HG03025 (cell line): ENCODE results near the gene TRPV6.

Experiments used
- ATAC-seq: cut with Tn5 transposase; IDR thresholded peaks from one replicate; pipeline ENCODE4 v1.9.1; 2021; ENCODE audit warnings: mild to moderate bottlenecking, moderate library complexity; ENCODE audit not compliant: unreplicated experiment, low FRiP score

Gene TRPV6

DNA sequence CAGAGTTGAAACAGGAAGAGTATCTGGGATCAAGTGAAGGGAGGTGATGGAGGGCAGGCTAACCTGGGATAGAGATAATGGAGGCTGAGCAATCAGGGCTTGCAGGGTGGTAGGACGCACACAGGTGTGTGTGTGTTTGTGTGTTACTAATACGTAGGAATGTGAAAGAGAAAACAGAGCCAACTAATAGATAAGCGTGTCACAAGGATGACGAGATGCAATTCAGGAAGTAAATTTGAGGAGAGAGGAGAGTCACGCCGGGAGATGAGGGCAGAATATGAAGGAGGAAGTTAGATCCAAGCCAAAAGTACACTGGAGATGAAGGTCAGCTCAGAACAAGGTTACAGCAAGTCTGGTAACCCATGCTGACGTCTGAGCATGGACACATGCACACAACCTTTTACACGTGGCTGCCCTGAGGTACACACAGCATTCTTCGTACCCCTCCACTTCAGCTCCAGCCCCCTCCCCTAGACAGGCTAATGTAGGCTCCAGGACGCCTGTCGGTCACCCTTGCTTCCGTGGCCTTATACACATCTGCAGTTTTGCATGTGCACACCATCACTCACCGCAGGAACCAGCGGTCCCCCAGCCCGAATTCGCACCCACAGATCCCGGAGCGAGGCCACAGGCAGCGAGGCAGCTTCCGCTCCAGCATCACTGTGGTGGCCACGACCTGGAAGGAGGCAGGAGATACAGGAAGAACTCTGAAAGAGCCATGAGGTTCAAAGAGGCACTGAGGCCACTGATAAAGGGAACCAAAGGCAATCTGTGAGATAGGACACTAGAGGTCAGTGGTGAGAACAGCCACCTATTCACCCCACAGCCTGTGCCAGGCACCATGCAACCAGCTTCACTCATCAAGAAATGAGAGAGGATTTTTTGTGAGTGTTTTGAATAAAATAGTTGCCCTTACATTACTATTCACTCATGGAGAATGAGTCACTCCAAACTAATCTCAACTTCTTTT lies 23.7 kb upstream of the TRPV6 start:
- no peak for ATAC-seq

DNA sequence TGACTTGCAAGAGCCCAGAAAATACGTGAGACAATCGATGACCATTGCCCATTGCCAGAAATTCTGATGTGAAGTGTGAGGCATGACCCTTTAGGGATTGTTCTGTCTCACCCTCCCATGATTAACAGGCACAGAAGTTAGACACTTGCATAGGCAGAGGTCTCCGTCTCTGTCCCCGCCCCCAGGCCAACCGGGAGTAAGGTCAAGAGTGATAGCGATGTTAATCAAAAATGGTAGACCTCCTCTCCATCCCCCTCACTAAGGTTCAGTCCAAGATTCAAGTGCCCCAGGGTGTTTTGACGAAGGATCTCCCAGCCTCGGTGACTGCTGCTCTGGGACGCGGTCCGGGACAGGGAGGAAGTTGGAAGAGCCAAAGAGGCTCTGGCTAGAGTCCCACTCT lies 22.7 kb upstream of the TRPV6 start:
- no peak for ATAC-seq

DNA sequence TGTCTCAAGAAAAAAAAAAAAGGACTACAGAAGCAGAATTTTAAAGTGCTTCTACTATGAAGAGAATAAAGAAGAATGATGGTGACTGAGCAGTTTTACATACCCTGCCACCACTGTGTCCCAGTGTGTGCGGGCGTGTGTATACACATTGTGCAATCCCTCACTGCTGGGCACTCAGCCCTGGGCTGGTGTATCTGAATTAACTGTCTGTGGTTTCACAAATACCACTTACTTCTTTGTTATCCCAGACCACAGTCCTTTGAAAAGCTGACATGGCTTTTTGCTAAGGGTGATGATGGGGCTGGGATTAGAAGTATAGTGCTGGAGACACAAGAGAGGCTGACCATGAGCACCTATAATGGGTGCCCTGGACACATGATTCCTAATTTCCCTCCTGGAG lies 21.1 kb upstream of the TRPV6 start:
- no peak for ATAC-seq

- no peak for ATAC-seq
These were observed 20.2 kb upstream of the TRPV6 start for GRCh38 chr7:142905759-142906158.

DNA sequence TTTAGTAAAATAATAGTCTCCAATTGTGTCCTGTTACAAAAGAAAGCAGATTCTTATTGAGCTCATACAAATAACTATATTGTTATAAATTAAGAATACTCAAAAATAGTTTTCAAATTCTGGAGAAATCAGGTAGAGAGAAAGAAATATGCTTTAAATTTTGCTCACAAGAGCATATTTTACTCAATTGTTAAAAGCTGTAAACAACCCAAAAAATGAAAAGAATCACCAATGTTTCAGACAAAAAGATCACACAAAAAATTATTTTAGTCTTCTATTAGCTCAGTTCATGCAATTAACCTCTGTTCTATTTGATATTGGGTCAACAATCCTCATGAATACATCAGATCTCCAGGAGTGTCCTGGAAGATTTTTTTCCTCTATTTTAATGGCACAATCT lies 18.6 kb upstream of the TRPV6 start:
- ATAC-seq, result no peak

GRCh38 chr7:142901426-142902259 lies 16.1 kb upstream of the TRPV6 start:
- ATAC-seq, result no peak

DNA sequence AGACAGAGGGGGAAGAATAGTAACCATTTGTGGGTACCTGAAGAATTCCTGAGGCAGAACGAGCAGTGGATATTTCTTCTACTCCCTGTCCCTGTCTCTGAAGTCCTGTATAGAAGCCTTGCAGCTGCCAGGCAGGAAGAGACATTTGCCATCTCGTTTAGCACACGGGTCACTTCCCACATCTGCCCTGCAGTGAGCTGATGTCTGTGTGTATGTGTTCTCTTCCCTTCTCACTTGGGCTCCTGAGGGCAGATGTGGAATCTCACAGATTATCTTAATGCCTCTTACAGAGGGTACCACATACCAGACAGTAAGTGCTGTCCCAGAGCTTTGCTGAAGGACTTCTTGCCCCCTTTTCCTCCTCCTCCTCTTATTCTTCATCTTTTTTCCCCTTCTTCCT lies 14.1 kb upstream of the TRPV6 start:
- ATAC-seq, result no peak

GRCh38 chr7:142898377-142899170 lies 13.0 kb upstream of the TRPV6 start:
- ATAC-seq, result no peak

DNA sequence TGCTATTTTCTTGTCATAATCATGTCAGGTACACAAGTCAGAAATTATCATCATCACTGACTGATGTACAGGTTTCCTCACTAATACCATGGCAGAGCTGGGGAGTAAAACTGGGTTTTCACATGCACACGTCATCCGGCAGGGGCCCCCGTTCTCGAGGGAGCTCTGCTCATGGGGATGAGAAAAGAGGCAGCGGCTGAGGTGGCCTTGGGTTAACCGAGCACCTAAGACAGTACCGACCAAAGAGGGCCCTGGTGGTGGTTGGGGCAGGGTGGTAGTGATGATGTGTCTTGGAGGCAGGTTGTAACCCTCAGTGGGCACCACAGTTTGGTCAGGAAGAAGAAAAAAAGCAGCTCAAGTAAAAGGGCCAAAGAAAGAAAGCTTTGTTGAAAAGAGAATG lies 12.1 kb upstream of the TRPV6 start:
- ATAC-seq, result no peak

DNA sequence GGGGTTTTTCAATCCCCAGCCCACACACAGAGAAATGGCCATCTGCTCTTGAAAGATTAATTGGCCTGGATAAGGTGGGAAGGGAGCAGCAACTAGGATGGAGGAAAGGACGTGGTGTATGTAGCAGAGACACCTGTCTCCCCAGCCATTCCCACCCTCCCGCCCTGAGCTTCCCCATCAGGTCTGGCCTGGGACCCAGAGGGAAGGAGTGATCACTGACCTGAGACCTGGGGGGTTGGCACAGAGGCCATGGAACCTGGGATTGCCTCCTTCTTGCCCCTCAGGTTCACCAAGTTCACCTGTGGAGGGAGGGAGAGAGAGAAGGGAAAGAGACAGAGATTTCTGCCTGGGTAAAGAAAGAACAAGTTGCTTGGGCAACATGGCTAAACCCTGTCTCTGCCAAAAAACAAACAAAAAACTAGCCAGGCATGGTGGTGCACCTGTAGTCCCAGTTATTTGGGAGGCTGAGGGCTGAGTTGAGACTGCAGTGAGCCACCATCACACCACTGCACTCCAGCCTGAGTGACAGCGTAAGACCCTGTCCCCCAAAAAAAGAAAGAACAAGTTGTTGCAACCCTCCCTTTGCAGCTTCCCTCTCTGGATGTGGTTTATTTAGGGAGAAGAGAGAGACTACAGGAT lies 11.3 kb upstream of the TRPV6 start:
- ATAC-seq, result no peak

DNA sequence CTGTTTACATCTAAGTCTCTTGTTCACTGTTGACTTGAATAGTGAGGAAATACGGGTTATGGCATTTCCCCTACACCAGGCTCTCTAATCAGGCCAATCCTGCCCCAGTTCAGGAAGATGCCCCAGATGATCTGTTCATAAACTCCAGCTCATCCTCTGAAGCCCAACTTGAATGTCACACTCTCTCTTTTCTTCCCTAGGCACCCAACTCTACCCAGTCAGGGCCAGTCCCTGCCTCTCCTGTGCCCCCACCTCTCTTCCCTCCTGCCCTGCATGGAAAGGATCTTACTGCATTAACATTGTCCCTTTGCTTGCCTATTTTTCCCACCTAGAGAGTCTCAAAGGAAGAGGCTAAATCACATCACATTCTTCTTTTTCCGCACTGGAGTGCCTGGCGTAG lies 10.6 kb upstream of the TRPV6 start:
- no peak for ATAC-seq

GRCh38 chr7:142894985-142895593 lies 9.5 kb upstream of the TRPV6 start:
- no peak for ATAC-seq

GRCh38 chr7:142894112-142894984 lies 8.8 kb upstream of the TRPV6 start:
- no peak for ATAC-seq

DNA sequence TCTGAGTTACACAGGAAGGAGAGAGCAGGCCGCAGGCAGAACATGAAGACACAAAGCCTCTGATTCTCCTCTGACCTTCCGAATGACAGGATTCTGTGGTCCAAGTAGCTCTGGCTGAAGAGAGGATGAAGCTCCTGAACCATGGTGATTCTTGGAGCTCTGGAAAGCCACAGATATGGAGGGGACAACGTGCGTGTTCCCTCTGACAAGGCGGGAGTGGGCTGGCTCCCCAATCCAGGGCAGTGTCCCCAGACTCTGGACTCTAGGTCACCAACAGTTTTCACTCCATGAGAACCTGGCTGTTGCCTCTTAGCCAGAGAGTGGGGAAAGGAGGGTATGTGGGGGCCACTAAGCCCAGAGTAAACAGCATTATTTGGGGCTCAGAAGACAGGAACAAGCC lies 7.4 kb upstream of the TRPV6 start:
- no peak for ATAC-seq

DNA sequence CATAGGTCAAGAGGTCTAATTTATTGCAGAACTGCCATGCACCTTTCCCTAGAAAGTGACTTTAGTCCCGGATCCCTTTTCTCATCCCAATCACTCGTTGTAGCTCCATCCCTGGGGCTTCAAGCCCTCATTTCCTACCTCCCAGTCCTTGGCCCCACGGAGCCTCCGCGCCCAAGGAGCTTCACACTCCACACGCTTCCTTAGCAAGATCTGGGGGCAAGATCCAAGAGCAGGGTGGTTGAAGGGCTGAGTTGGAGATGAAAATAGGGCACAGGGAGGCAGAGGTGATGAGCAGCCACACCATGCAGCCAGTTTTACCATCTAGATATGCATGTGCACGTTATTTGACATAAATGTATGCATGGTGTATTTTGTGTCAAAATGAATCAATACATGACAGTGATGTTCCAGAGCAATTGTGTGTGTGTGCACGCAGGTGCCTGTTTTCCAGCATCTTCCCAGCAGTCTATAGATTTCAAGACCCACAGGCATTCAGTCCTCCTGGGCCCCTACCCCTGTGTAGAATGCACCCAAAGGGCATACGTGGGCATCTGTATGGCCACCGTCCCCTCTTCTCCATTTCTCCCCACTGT lies 6.0 kb upstream of the TRPV6 start:
- ATAC-seq, result no peak

DNA sequence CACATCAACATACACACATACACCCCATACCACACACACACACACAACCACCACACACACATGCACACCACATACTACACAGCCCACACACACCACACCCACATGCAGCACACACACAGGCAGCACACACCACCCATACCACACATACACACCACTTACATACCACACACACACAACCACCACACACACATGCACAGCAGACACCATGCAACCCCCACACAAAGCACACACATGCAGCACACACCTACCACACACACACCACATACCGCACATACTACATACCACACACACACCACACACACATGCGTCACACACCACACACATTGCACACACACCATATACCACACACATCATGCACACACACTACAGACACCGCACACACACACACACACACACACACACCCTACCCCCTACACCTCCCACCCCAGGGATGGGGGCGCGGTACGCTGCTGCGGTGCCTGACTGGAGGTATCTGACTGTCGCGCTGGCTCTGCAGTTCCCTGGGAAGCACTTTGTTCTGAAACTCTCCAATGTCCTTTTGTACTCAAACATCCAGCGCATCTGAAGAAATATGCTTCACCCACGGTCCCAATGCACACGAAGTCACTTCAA lies 5.4 kb upstream of the TRPV6 start:
- no peak for ATAC-seq

DNA sequence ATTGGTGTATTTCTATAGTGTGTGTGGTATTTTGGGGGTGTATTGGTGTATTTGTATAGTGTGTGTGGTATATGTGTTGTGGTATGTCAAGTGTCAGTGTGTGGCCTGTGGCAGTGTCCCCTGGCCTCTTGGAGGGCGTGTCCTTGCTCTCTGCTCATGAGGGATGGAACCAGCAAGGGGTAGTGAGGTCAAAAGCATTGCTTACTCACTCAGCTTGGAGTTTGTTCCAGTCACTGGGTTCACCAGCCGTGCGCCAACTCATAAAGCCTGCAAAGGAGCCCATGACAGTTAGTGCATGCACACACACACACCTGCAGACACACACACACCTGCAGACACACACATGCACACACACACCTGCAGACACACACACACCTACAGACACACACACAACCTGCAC lies 4.3 kb upstream of the TRPV6 start:
- no peak for ATAC-seq
